Loucy (cell line): ENCODE measurements around the gene DNMT3B.

Experiments
- H2AFZ ChIP-seq: fragments of 200-600 bp; sonication (generic); 2 replicates; pipeline ENCODE4 v1.6.0; 2016; ENCODE audit warnings: antibody characterized with exemption, mild to moderate bottlenecking, low read length, moderate library complexity
- H3F3A ChIP-seq: fragments of 200-600 bp; 2 replicates; pipeline ENCODE4 v1.6.0; 2016; ENCODE audit warnings: antibody characterized with exemption, low read depth, mild to moderate bottlenecking
- H3K27me3 ChIP-seq: fragments of 200-600 bp; sonication (generic); 2 replicates; pipeline ENCODE4 v1.6.1; 2014; ENCODE audit warnings: low read length, mild to moderate bottlenecking; ENCODE audit not compliant: insufficient read depth, poor library complexity, severe bottlenecking
- H3K36me3 ChIP-seq: fragments of 200-600 bp; sonication (generic); 2 replicates; pipeline ENCODE4 v1.6.1; 2016; ENCODE audit warnings: low read length; ENCODE audit not compliant: insufficient read depth
- H3K4me1 ChIP-seq: fragments of 200-600 bp; sonication (generic); 2 replicates; pipeline ENCODE4 v1.5.1; 2014; ENCODE audit warnings: low read length, mild to moderate bottlenecking; ENCODE audit not compliant: insufficient read depth, poor library complexity, severe bottlenecking
- H3K4me2 ChIP-seq: fragments of 200-600 bp; sonication (generic); 2 replicates; pipeline ENCODE4 v1.6.0; 2014; ENCODE audit warnings: antibody characterized with exemption, low read length, low read depth, mild to moderate bottlenecking; ENCODE audit not compliant: poor library complexity, severe bottlenecking
- H3K4me3 ChIP-seq: fragments of 200-600 bp; sonication (generic); 2 replicates; pipeline ENCODE4 v1.5.1; 2014; ENCODE audit warnings: low read length, mild to moderate bottlenecking, mixed read lengths; ENCODE audit not compliant: poor library complexity, severe bottlenecking
- H3K79me2 ChIP-seq: fragments of 200-600 bp; sonication (generic); 2 replicates; pipeline ENCODE4 v1.6.1; 2014; ENCODE audit warnings: low read length; ENCODE audit not compliant: insufficient read depth
- H3K9ac ChIP-seq: fragments of 200-600 bp; sonication (generic); 2 replicates; pipeline ENCODE4 v1.6.0; 2014; ENCODE audit warnings: mild to moderate bottlenecking, low read depth, low read length, moderate library complexity; ENCODE audit not compliant: poor library complexity, severe bottlenecking
- H3K9me2 ChIP-seq: fragments of 200-600 bp; sonication (generic); replicated peaks from 2 replicates; pipeline ENCODE4 v1.6.1; 2016; ENCODE audit warnings: low read depth, low read length, mixed read lengths
- H3K9me3 ChIP-seq: fragments of 200-600 bp; sonication (generic); 2 replicates; pipeline ENCODE4 v1.6.1; 2014; ENCODE audit warnings: mild to moderate bottlenecking, antibody characterized with exemption, low read length, low read depth; ENCODE audit not compliant: insufficient read depth
- H4K20me1 ChIP-seq: fragments of 200-600 bp; sonication (generic); 2 replicates; pipeline ENCODE4 v1.6.0; 2014; ENCODE audit warnings: antibody characterized with exemption, low read length, mild to moderate bottlenecking; ENCODE audit not compliant: insufficient read depth, poor library complexity, severe bottlenecking
- EZH2phosphoT487 ChIP-seq: fragments of 200-600 bp; IDR thresholded peaks from 2 replicates; pipeline ENCODE4 v1.6.1; 2018; ENCODE audit warnings: antibody characterized with exemption, mild to moderate bottlenecking, moderate library complexity, borderline replicate concordance
- TF ChIP-seq, protein P1 (sequence below): fragments of 200-600 bp; sonication (generic); conservative IDR thresholded peaks from 2 replicates; pipeline ENCODE4 v1.5.1; 2014; ENCODE audit warnings: mild to moderate bottlenecking, antibody characterized with exemption, low read length

The DNMT3B gene

DNA sequence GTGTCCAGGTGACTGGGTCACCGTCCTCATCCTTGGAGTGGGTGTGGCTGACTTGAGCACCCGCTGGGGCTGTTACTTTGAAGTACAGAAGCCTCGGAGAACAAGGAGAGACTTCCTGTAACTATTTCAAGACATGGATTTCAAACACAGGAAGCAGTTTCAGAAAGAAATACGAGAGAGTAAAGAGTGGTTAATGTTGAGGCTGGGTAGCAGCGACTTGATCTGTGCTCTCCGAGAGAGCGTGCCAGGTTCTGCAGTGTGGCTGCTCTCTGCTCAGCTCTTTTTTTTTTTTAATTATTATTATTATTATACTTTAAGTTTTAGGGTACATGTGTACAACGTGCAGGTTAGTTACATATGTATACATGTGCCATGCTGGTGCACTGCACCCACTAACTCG, 79.0 kb downstream of the DNMT3B start:
- Histone ChIP-seq H3K9me2 (no peaks in the 10 kb centered on the region), H3K36me3 (peaks cover 87% of the 10 kb centered on the region), H3K4me2 (no peak overlapping the region), H3K79me2 (peaks cover 57% of the 10 kb centered on the region; the same call in 1 of the 2 replicates), H4K20me1 (peaks cover 20% of the 10 kb centered on the region), H3K27me3 (no peaks in the 10 kb centered on the region), H3K4me3 (no peak overlapping the region), H3K9ac (no peak overlapping the region), H3K4me1 (no peaks in the 10 kb centered on the region), H3K9me3 (no peaks in the 10 kb centered on the region), H2AFZ (no peak overlapping the region), H3F3A (no peaks in the 10 kb centered on the region)
- no peak for TF ChIP-seq EZH2phosphoT487
- TF ChIP-seq, protein P1, sequence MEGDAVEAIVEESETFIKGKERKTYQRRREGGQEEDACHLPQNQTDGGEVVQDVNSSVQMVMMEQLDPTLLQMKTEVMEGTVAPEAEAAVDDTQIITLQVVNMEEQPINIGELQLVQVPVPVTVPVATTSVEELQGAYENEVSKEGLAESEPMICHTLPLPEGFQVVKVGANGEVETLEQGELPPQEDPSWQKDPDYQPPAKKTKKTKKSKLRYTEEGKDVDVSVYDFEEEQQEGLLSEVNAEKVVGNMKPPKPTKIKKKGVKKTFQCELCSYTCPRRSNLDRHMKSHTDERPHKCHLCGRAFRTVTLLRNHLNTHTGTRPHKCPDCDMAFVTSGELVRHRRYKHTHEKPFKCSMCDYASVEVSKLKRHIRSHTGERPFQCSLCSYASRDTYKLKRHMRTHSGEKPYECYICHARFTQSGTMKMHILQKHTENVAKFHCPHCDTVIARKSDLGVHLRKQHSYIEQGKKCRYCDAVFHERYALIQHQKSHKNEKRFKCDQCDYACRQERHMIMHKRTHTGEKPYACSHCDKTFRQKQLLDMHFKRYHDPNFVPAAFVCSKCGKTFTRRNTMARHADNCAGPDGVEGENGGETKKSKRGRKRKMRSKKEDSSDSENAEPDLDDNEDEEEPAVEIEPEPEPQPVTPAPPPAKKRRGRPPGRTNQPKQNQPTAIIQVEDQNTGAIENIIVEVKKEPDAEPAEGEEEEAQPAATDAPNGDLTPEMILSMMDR = no peak

GRCh38 chr20:32841632-32842031, 79.4 kb downstream of the DNMT3B start:
- no peaks in the 10 kb centered on the region for H3K9me2 ChIP-seq
- no peak overlapping the region for H3K4me2 ChIP-seq
- H3K27me3 ChIP-seq = no peaks in the 10 kb centered on the region
- TF ChIP-seq EZH2phosphoT487 = no peak
- TF ChIP-seq, protein P1 = no peak
- no peaks in the 10 kb centered on the region for H3K4me1 ChIP-seq
- H2AFZ ChIP-seq = no peak overlapping the region
- H3K36me3 ChIP-seq = peaks cover 87% of the 10 kb centered on the region
- H3K79me2 ChIP-seq = peaks cover 53% of the 10 kb centered on the region; the same call in 1 of the 2 replicates
- H3F3A ChIP-seq = no peaks in the 10 kb centered on the region
- peaks cover 25% of the 10 kb centered on the region for H4K20me1 ChIP-seq
- H3K9me3 ChIP-seq = no peaks in the 10 kb centered on the region
- H3K4me3 ChIP-seq = no peak overlapping the region
- H3K9ac ChIP-seq = no peak overlapping the region

- Histone ChIP-seq H3K36me3 (peaks cover 87% of the 10 kb centered on the region), H3K9me2 (no peaks in the 10 kb centered on the region), H3F3A (no peaks in the 10 kb centered on the region), H2AFZ (no peak overlapping the region), H3K4me3 (no peak overlapping the region), H3K4me2 (no peak overlapping the region), H3K9ac (no peak overlapping the region), H3K79me2 (peaks cover 45% of the 10 kb centered on the region; the same call in 1 of the 2 replicates), H3K9me3 (no peaks in the 10 kb centered on the region), H3K4me1 (no peaks in the 10 kb centered on the region), H4K20me1 (peaks cover 26% of the 10 kb centered on the region), H3K27me3 (no peaks in the 10 kb centered on the region)
- TF ChIP-seq, protein P1 = no peak
- TF ChIP-seq EZH2phosphoT487 = no peak
Observed at GRCh38 chr20:32842688-32843524, 80.7 kb downstream of the DNMT3B start.
